SK-N-SH (cell line): ENCODE data around the gene DUSP2. TPM values are rescaled to one million over a fixed set of nuclear protein-coding genes. Genes with fewer than 3 reads are reported as not detected.

Experiments
- CTCF ChIA-PET: fragments of 300-600, 350-600 bp; formaldehyde crosslinking; extraction: SDS; loops from one replicate; lab custom pipeline; 2021; lab: Yijun Ruan, JAX
- POLR2A ChIA-PET: fragments of 350-600 bp; sonication (Branson Sonifier 250); formaldehyde crosslinking; extraction: SDS; loops from one replicate; lab custom pipeline; 2020; ENCODE audit warnings: antibody characterized with exemption, inconsistent platforms; lab: Yijun Ruan, JAX
- DNase-seq: peaks from one replicate; pipeline ENCODE4 v3.0.0; 2012
- H2AFZ ChIP-seq: fragments of 200-600 bp; sonication (generic); 2 replicates; pipeline ENCODE4 v1.8.1; 2016; ENCODE audit warnings: antibody characterized with exemption, mild to moderate bottlenecking, low read depth
- H3F3A ChIP-seq: fragments of 200-600 bp; sonication (generic); replicated peaks from 2 replicates; pipeline ENCODE3; 2016; ENCODE audit warnings: antibody characterized with exemption, mild to moderate bottlenecking; ENCODE audit not compliant: insufficient read depth
- H3K27ac ChIP-seq, 2 experiments: fragments of 200-500 bp in 1 of 2; fragments of 200-600 bp in 1 of 2; sonication (Bioruptor generic) in 1 of 2; sonication (generic), shearing (Covaris generic) in 1 of 2; 2 replicates each; pipeline versions ENCODE4 v1.5.1 to v1.6.1; 2014 to 2016; ENCODE audit warnings: low read depth in 2 of 2, inconsistent platforms in 1 of 2, low read length in 1 of 2, mild to moderate bottlenecking in 1 of 2, mixed read lengths in 1 of 2
- H3K27me3 ChIP-seq: fragments of 200-600 bp; sonication (generic), shearing (Covaris generic); 2 replicates; pipeline ENCODE4 v1.6.1; 2016; ENCODE audit warnings: mixed run types; ENCODE audit not compliant: insufficient read depth
- H3K36me3 ChIP-seq, 2 experiments: fragments of 200-500 bp in 1 of 2; fragments of 200-600 bp in 1 of 2; sonication (Bioruptor generic) in 1 of 2; sonication (generic) in 1 of 2; replicated peaks in 1 of 2; 2 replicates each; pipeline versions ENCODE3 to v1.5.1; 2014 to 2016; ENCODE audit warnings: low read length in 1 of 2, mild to moderate bottlenecking in 1 of 2; ENCODE audit not compliant: insufficient read depth in 2 of 2, control insufficient read depth in 1 of 2
- H3K4me1 ChIP-seq, 2 experiments: fragments of 200-500 bp in 1 of 2; fragments of 200-600 bp in 1 of 2; sonication (Bioruptor generic) in 1 of 2; sonication (generic), shearing (Covaris generic) in 1 of 2; 2 replicates each; pipeline versions ENCODE4 v1.5.1 to v1.6.1; 2014 to 2016; ENCODE audit warnings: low read depth in 1 of 2, low read length in 1 of 2, mixed run types in 1 of 2; ENCODE audit not compliant: insufficient read depth in 2 of 2, control insufficient read depth in 1 of 2
- H3K4me2 ChIP-seq: fragments of 200-600 bp; sonication (generic), shearing (Covaris generic); 2 replicates; pipeline ENCODE4 v1.6.1; 2017; ENCODE audit warnings: mixed run types
- H3K4me3 ChIP-seq, 2 experiments: fragments of 200-500 bp in 1 of 2; fragments of 200-600 bp in 1 of 2; sonication (Bioruptor generic) in 1 of 2; sonication (generic), shearing (Covaris generic) in 1 of 2; 2 replicates each; pipeline versions ENCODE4 v1.5.1 to v1.8.1; 2014 to 2016; ENCODE audit warnings: low read depth in 2 of 2, inconsistent platforms in 1 of 2, low read length in 1 of 2, mild to moderate bottlenecking in 1 of 2, mixed read lengths in 1 of 2, moderate library complexity in 1 of 2
- H3K79me2 ChIP-seq: fragments of 200-600 bp; sonication (generic); 2 replicates; pipeline ENCODE4 v1.8.1; 2017; ENCODE audit warnings: mild to moderate bottlenecking; ENCODE audit not compliant: insufficient read depth
- H3K9ac ChIP-seq: fragments of 200-600 bp; sonication (generic); 2 replicates; pipeline ENCODE4 v1.6.1; 2017; ENCODE audit warnings: mixed run types
- H3K9me2 ChIP-seq: fragments of 200-600 bp; sonication (generic); 2 replicates; pipeline ENCODE4 v1.6.1; 2017; ENCODE audit warnings: mixed run types
- H3K9me3 ChIP-seq: fragments of 200-600 bp; sonication (generic); 2 replicates; pipeline ENCODE4 v1.6.1; 2017; ENCODE audit warnings: mixed run types, mild to moderate bottlenecking, moderate library complexity
- H4K20me1 ChIP-seq: fragments of 200-600 bp; sonication (generic); 2 replicates; pipeline ENCODE4 v1.6.1; 2017; ENCODE audit warnings: mild to moderate bottlenecking, mixed run types; ENCODE audit not compliant: insufficient read depth
- CHD2 ChIP-seq: fragments of 150-350 bp; IDR thresholded peaks from 2 replicates; pipeline ENCODE4 v1.6.1; 2018; ENCODE audit warnings: low read length; ENCODE audit not compliant: partially characterized antibody
- EP300 ChIP-seq, 2 experiments: IDR thresholded peaks; 2 replicates each; pipeline versions ENCODE4 v1.4.0 to v1.6.1; 2012; ENCODE audit warnings: borderline replicate concordance in 1 of 2, low read depth in 1 of 2, low read length in 1 of 2
- EZH2phosphoT487 ChIP-seq: fragments of 200-600 bp; sonication (generic); IDR thresholded peaks from 2 replicates; pipeline ENCODE4 v1.6.1; 2017; ENCODE audit warnings: low read depth, mixed run types, mild to moderate bottlenecking, antibody characterized with exemption, moderate library complexity, borderline replicate concordance
- FOXJ3 ChIP-seq: sonication (generic); formaldehyde crosslinking; IDR thresholded peaks from 2 replicates; pipeline ENCODE4 v1.5.1; 2020; ENCODE audit warnings: mild to moderate bottlenecking, missing genetic modification reagents
- GABPA ChIP-seq: IDR thresholded peaks from 2 replicates; pipeline ENCODE4 v1.4.0; 2012; ENCODE audit warnings: low read depth, mild to moderate bottlenecking
- GATA2 ChIP-seq: sonication (generic); formaldehyde crosslinking; IDR thresholded peaks from 2 replicates; pipeline ENCODE4 v1.5.0; 2020; ENCODE audit warnings: mild to moderate bottlenecking, missing genetic modification reagents
- JUND ChIP-seq: IDR thresholded peaks from 2 replicates; pipeline ENCODE4 v1.4.0; 2012
- MEF2A ChIP-seq: IDR thresholded peaks from 2 replicates; pipeline ENCODE4 v1.4.0; 2012; ENCODE audit warnings: low read depth, borderline replicate concordance
- NFIC ChIP-seq: IDR thresholded peaks from 2 replicates; pipeline ENCODE4 v1.4.0; 2012; ENCODE audit warnings: borderline replicate concordance
- POLR2AphosphoS5 ChIP-seq: IDR thresholded peaks from 2 replicates; pipeline ENCODE4 v1.6.1; 2012; ENCODE audit warnings: low read depth, low read length
- RAD21 ChIP-seq: IDR thresholded peaks from 2 replicates; pipeline ENCODE4 v1.6.1; 2012; ENCODE audit warnings: mild to moderate bottlenecking, low read length
- RCOR1 ChIP-seq: fragments of 150-350 bp; IDR thresholded peaks from 2 replicates; pipeline ENCODE4 v1.6.1; 2017; ENCODE audit warnings: antibody characterized with exemption, low read length
- RXRA ChIP-seq: IDR thresholded peaks from 2 replicates; pipeline ENCODE4 v1.4.0; 2012; ENCODE audit warnings: low read depth, mild to moderate bottlenecking, borderline replicate concordance
- TAF1 ChIP-seq: IDR thresholded peaks from 2 replicates; pipeline ENCODE4 v1.6.1; 2012; ENCODE audit warnings: low read depth, mild to moderate bottlenecking, low read length, moderate library complexity, borderline replicate concordance
- TEAD4 ChIP-seq: IDR thresholded peaks from 2 replicates; pipeline ENCODE4 v1.4.0; 2012; ENCODE audit warnings: mild to moderate bottlenecking, borderline replicate concordance; ENCODE audit not compliant: insufficient read depth
- YY1 ChIP-seq: IDR thresholded peaks from 2 replicates; pipeline ENCODE4 v1.4.0; 2012; ENCODE audit warnings: low read depth, mild to moderate bottlenecking
- WGBS: methylation state at CpG from one replicate; pipeline ENCODE4 v1.1.6; 2017; ENCODE audit warnings: low lambda C conversion rate; 5-methylcytosine and 5-hydroxymethylcytosine counted together
- polyA plus RNA-seq, 3 experiments: library from polyadenylated mRNA; depleted of rRNA; stranded (reverse); fragments of >200 nt; gene quantifications; 2 replicates each; pipeline ENCODE4 v1.2.3, GENCODE V29; 2012
- TF ChIP-seq, protein P1 (sequence below): IDR thresholded peaks from 2 replicates; pipeline ENCODE4; 2012
- TF ChIP-seq, protein P2 (sequence below): fragments of 200-600 bp; sonication (generic); IDR thresholded peaks from 2 replicates; pipeline ENCODE4 v1.6.1; 2017; ENCODE audit warnings: antibody characterized with exemption, mild to moderate bottlenecking, moderate library complexity
- TF ChIP-seq, protein P3 (sequence below): IDR thresholded peaks from 2 replicates; pipeline ENCODE4 v1.4.0; 2012; ENCODE audit warnings: low read depth, borderline replicate concordance
- TF ChIP-seq, protein P4 (sequence below): IDR thresholded peaks from 2 replicates; pipeline ENCODE4 v1.4.0; 2012; ENCODE audit warnings: low read depth
- TF ChIP-seq, protein P5 (sequence below): IDR thresholded peaks from 2 replicates; pipeline ENCODE4 v1.4.0; 2012; ENCODE audit warnings: low read depth, borderline replicate concordance

DUSP2 gene
- polyA plus RNA-seq, 1 of the 3 experiments (the other 2 are of a cell fraction) = 0.79 TPM

GRCh38 chr2:96163415-96163767 is 18.2 kb upstream of the DUSP2 start:
- ChIA-PET POLR2A (no interaction called here), CTCF (interaction anchor here (0.5 to 3.0 kb wide), 4 partner anchors 11 to 141 kb away, joined by 4 to 15 read pairs (median 6); no protein-coding TSS in a partner anchor)
- Histone ChIP-seq H2AFZ (no peak overlapping the region), H3K9me3 (no peaks in the 10 kb centered on the region), H4K20me1 (no peaks in the 10 kb centered on the region), H3F3A (no peaks in the 10 kb centered on the region), H3K27me3 (no peaks in the 10 kb centered on the region), H3K36me3 (no peaks in the 10 kb centered on the region), H3K4me3 (no peak overlapping the region), H3K27ac (no peak overlapping the region), H3K4me2 (no peak overlapping the region), H3K79me2 (no peaks in the 10 kb centered on the region), H3K4me1 (no peaks in the 10 kb centered on the region), H3K9ac (no peak overlapping the region), H3K9me2 (no peaks in the 10 kb centered on the region)
- no peak for TF ChIP-seq RCOR1
- no peak for TF ChIP-seq YY1
- TF ChIP-seq RXRA = no peak
- TF ChIP-seq RAD21 = no peak
- no peak for TF ChIP-seq POLR2AphosphoS5
- no peak for TF ChIP-seq JUND
- no peak for TF ChIP-seq GATA2
- TF ChIP-seq, protein P1, sequence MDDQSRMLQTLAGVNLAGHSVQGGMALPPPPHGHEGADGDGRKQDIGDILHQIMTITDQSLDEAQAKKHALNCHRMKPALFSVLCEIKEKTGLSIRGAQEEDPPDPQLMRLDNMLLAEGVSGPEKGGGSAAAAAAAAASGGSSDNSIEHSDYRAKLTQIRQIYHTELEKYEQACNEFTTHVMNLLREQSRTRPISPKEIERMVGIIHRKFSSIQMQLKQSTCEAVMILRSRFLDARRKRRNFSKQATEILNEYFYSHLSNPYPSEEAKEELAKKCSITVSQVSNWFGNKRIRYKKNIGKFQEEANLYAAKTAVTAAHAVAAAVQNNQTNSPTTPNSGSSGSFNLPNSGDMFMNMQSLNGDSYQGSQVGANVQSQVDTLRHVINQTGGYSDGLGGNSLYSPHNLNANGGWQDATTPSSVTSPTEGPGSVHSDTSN = no peak
- no peak for TF ChIP-seq EP300 (IDR thresholded peaks at IDR 0.05; ENCODE audit: borderline replicate concordance in 1 of 2, low read depth in 1 of 2, low read length in 1 of 2)
- DNase-seq = no peak
- WGBS = 79% methylated on average over 4 of the region's 5 CpGs

- Histone ChIP-seq H3K27me3 (no peaks in the 10 kb centered on the region), H3K79me2 (no peaks in the 10 kb centered on the region), H3K36me3 (no peaks in the 10 kb centered on the region), H3F3A (no peaks in the 10 kb centered on the region), H3K27ac (no peak overlapping the region), H3K9ac (no peak overlapping the region), H2AFZ (no peak overlapping the region), H3K4me3 (no peak overlapping the region), H3K9me3 (no peaks in the 10 kb centered on the region), H3K4me1 (no peaks in the 10 kb centered on the region), H3K9me2 (no peaks in the 10 kb centered on the region), H3K4me2 (no peak overlapping the region), H4K20me1 (no peaks in the 10 kb centered on the region)
- POLR2A ChIA-PET = no interaction called here
- no peak for DNase-seq
- CTCF ChIA-PET = interaction anchor here (3.0 kb wide), 1 partner anchor 13 kb away, joined by 15 read pairs; no protein-coding TSS in a partner anchor
- 95% methylated on average over 5 of the region's 5 CpGs for WGBS
- TF ChIP-seq, protein P2, sequence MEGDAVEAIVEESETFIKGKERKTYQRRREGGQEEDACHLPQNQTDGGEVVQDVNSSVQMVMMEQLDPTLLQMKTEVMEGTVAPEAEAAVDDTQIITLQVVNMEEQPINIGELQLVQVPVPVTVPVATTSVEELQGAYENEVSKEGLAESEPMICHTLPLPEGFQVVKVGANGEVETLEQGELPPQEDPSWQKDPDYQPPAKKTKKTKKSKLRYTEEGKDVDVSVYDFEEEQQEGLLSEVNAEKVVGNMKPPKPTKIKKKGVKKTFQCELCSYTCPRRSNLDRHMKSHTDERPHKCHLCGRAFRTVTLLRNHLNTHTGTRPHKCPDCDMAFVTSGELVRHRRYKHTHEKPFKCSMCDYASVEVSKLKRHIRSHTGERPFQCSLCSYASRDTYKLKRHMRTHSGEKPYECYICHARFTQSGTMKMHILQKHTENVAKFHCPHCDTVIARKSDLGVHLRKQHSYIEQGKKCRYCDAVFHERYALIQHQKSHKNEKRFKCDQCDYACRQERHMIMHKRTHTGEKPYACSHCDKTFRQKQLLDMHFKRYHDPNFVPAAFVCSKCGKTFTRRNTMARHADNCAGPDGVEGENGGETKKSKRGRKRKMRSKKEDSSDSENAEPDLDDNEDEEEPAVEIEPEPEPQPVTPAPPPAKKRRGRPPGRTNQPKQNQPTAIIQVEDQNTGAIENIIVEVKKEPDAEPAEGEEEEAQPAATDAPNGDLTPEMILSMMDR = no peak
- no peak for TF ChIP-seq CHD2
- TF ChIP-seq GATA2 = no peak
- TF ChIP-seq, protein P3, sequence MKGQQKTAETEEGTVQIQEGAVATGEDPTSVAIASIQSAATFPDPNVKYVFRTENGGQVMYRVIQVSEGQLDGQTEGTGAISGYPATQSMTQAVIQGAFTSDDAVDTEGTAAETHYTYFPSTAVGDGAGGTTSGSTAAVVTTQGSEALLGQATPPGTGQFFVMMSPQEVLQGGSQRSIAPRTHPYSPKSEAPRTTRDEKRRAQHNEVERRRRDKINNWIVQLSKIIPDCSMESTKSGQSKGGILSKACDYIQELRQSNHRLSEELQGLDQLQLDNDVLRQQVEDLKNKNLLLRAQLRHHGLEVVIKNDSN = no peak
- no peak for TF ChIP-seq POLR2AphosphoS5
- TF ChIP-seq EZH2phosphoT487 = no peak
- TF ChIP-seq, protein P1 = no peak
- TF ChIP-seq NFIC = no peak
- TF ChIP-seq YY1 = no peak
- TF ChIP-seq GABPA = no peak
- TF ChIP-seq RXRA = no peak
- no peak for TF ChIP-seq TEAD4
- TF ChIP-seq FOXJ3 (CRISPR knock-in tag) = no peak
- no peak for TF ChIP-seq TAF1
- TF ChIP-seq, protein P4, sequence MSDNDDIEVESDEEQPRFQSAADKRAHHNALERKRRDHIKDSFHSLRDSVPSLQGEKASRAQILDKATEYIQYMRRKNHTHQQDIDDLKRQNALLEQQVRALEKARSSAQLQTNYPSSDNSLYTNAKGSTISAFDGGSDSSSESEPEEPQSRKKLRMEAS = no peak
- TF ChIP-seq, protein P5, sequence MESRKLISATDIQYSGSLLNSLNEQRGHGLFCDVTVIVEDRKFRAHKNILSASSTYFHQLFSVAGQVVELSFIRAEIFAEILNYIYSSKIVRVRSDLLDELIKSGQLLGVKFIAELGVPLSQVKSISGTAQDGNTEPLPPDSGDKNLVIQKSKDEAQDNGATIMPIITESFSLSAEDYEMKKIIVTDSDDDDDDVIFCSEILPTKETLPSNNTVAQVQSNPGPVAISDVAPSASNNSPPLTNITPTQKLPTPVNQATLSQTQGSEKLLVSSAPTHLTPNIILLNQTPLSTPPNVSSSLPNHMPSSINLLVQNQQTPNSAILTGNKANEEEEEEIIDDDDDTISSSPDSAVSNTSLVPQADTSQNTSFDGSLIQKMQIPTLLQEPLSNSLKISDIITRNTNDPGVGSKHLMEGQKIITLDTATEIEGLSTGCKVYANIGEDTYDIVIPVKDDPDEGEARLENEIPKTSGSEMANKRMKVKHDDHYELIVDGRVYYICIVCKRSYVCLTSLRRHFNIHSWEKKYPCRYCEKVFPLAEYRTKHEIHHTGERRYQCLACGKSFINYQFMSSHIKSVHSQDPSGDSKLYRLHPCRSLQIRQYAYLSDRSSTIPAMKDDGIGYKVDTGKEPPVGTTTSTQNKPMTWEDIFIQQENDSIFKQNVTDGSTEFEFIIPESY = no peak
- no peak for TF ChIP-seq MEF2A
These were observed 16.7 kb upstream of the DUSP2 start for GRCh38 chr2:96161898-96162297.
